Ureter (tissue), 1 donor: Measurements from ENCODE around the gene PLEKHG4B. TPM values are rescaled to one million over a fixed set of nuclear protein-coding genes. Genes with fewer than 3 reads are reported as not detected.
"Not testable (repeated sequence)": the region's sequence is repeated elsewhere in the genome, so short reads cannot be mapped to it uniquely, and the experiment has no call there.

Source experiments
- DNase-seq: peaks from one replicate; pipeline ENCODE4 v3.0.0-alpha.2; 2020; ENCODE audit warnings: low spot score
- total RNA-seq: library from RNA; stranded (reverse); gene quantifications from one replicate; pipeline ENCODE4 v1.2.4, GENCODE V29; 2023
- donor health status: DM: yes; HTN: yes; CAD: no.

Gene PLEKHG4B
- total RNA-seq, 1 donor from 2014 or later: 9.5 TPM

DNA sequence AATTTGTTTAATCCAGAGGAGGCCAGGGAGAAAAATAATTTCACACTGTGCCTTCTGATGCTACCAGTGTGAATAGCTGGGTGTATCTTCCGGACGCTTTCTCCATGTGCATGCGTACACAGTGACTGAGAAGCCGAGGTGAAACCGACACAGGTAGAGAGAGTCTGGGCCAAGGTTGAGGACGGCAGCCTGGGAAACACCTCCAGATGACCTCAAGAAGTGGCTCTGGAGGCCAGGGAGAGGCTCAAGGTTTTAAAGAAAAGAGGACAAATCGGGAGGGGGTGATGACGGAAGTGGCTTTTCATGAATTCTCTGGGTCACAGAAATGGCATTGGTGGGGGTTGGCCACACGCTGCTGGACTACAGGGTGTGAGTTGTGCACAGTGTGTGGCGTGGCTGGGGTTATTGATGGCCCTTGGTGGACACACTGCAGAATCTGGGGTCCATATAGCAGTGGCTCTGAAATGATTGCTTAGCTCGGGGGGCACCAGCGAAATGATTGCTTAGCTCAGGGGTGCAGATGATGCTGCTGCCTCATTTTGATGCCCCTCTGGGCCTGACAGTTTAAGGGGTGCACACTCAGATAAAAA is 65.3 kb downstream of the PLEKHG4B start:
- peak; percentile 32 for DNase-seq

DNA sequence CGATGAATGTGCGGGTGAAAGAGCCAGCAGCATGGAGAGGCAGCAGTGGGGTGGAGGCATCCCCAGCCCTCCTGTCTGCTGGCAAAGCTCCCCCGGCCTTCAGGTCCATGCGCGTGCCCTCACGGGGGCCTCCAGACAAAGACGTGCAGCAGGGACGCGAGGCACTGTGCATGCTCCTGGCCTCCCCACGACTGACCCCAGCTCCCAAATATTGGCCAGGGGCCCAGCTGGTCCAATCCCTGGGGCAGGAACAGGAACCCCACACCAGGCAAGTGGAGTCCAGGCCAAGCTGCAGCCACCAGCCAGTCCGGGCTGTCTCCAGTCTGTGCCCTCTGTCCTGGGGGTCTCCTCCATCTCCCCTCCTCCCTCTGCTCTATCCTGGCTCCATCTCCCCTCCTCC is 65.8 kb downstream of the PLEKHG4B start:
- no peak for DNase-seq

DNA sequence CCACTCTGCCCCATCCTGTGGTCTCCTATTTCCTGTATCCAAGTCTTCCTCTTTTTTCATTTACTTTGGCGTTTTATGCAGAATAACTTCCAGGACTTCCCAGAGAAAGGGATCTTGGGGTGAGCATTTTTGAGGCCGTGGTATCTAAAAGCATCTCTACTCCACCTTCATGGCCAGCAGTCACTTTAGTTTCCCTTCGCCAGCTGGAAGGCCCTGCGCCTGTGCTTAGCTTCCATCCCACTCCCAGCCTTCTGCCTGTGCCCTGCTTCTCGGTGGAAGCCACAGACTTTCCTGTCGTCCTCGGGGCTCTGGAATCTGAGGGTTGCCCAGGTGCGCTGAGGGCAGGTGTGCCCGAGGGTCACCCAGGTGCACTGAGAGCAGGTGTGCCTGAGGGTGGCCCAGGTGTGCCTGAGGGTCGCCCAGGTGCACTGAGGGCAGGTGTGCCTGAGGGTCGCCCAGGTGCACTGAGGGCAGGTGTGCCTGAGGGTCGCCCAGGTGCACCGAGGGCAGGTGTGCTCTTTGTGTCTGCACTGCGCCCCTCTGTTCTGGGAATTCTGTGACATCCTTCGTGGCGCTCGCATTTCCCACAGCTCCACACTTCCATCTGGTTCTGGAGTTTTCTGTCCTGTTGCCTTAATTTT is 67.0 kb downstream of the PLEKHG4B start:
- no peak for DNase-seq

DNA sequence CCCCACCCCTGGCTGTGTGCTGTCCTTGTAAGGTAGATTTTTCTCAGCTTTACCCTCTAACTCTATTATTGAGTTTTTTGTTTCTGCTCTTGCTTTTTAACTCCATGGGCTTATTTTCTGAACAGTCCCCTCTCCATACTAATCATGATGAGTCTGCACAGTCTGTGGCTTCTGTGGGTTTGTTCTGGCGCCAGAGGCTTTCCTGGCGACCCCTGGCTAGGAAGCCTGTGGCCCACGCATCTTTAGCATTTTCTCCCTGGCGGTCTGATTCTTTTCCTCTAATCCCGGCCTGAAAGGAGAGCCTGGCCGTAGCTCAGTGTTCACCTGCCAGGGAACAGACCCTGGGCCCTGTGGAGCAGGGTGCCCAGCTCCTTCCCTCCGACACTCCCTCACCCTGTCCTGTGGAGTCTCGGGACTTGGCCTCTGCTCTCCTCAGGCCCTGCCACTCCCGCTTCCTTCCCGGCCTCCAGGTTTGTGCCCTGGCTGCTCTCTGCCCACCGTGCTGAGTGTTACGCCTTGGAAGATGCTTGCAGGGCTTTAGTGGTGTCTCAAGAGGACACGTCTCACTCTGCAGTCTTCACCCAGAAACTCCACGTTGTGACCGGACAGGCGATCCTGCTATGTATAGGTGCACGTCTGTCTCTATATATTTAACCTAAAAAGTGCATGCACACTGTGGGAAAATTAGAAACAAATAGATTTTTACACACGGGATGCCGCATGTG is 67.6 kb downstream of the PLEKHG4B start:
- DNase-seq: no peak

DNA sequence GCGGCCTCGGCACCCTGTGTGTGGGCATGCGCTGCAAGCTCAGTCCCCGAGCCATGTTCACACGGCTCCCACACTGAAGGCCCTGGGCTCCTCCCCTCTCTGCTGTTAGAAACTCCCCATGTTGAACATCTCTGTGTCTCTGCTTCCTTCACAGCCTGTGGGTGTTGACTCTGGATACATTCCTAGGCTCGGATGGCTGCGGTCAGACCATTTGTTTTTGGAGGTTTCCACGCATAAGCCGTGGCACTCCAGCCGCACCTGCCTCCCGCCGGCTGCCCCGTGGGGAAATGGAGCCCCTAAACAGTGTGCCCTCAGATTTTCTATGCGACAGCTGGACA is 68.2 kb downstream of the PLEKHG4B start:
- no peak for DNase-seq

DNA sequence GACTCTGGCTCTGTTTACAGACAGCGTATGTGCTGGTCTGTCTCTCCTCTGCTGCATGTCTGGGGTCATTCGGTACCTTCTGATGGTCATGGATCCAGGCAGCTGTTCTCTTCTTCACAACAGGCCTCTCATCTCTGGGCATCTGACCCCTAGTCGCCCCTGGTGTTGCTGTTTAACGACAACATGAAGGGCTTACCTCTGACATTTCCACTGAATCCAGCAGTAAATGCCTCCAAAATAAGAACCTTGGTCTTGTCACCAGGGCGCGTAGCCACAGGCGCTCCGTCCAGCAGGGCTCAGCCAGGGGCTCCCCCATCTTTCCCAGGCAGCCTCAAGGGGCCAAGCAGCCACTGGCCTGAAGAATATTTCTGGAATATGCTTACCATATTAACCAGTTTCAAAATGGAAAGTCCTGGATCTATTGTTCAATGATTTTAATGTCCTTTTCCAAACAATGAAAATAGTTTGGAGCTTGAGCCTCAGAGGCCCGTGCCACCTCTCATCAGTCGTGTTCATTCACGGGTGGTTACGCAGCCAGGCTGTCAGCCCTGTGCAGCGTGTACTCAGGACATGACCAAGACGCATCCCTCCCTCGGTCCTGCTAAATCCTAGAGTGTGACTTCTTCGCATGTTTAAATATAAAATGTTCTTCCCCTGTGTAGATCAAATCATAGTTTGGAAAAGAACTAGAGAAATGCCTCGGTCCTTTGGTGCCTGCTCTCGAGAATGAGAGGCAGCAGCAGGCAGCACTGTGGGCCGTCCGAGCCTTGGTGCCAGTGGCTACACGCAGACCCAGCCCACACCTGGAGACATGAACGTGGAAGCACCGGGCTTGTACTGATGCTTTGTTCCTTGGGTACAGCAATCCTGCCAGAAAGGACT is 69.2 kb downstream of the PLEKHG4B start:
- no peak for DNase-seq

DNA sequence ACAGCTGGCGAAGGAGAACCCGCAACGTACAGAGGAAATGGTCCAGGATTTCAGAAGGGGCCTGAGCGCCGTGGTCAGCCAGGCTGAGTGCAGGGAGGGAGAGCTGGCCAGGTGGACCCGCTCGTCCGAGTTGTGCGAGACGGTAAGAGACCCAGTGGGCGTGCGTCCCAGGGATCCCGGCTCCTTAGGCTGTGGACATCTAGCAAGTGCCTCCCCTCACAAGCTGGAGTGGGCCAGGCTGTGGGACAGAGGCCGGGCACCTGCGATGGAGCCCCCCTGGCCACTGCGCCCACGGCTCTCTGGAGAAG is 69.8 kb downstream of the PLEKHG4B start:
- DNase-seq: no peak

DNA sequence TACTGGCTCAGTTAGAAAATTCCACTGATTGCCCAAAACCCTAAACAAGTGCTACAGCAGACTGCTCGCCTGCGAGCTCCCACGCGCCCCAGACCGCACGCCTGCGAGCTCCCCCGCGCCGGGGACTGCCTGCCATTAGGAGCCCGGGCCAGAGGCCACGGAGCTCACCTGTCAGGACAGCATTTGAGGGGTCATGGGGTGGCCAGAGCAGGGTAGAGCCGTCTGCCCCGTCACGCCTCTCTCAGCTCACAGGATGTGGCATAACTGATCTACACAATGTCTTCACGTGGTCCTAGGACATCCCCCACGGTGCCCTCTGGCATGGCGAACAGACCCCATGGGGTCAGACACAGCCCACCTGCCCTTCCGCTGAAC is 70.2 kb downstream of the PLEKHG4B start:
- no peak for DNase-seq

DNA sequence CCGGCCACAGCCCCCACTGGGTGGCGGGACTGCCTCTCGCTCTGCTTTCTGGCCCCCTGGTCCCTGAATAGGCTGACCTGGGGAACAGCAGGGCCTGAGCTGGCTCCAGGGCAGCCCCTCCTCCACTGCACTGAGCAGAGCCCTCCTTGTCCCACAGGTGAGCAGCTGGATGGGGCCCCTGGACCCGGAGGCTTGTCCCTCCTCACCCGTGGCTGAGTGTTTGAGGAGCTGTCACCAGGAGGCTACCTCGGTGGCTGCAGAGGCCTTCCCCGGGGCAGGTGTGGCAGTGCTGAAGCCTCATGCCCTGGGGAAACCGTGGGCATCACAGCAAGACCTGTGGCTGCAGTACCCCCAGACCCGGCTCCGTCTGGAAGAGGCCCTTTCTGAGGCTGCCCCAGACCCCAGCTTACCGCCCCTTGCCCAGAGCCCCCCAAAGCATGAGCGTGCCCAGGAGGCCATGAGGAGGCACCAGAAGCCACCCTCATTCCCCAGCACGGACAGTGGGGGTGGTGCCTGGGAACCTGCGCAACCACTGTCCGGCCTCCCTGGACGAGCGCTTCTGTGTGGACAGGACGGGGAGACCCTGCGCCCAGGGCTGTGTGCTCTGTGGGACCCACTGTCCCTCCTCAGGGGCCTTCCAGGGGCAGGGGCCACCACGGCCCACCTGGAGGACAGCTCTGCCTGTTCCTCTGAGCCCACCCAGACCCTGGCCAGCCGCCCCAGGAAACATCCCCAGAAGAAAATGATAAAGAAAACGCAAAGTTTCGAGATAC is 70.8 kb downstream of the PLEKHG4B start:
- no peak for DNase-seq

DNA sequence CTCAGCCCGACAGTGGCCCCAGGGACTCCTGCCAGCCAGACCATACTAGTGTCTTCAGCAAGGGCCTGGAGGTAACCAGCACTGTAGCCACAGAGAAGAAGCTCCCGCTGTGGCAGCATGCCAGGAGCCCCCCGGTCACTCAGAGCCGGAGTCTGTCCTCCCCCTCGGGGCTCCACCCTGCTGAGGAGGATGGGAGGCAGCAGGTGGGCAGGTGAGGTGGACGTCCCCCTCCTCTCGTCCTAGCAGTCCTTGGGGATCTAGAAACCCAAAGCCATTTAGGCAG is 71.3 kb downstream of the PLEKHG4B start:
- DNase-seq: no peak

DNA sequence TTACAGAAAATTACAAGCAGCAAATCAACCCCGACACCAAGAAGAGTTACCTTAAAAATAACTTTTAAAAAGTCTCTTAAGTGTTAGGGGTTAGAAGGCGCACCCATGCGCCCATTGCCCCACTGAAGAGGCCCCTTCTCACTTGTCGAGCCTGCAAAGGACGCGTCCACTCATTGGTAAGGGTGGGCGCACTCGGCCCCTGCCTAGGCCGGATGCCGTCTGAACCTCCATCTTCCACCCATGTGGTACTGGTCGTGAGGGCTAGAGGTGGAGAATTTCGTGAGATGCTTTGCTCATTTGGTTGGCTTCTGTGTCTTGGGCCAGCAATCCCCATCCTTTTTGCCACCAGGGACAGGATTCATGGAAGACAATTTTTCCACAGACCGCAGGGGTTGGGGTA is 71.9 kb downstream of the PLEKHG4B start:
- DNase-seq: no peak

DNA sequence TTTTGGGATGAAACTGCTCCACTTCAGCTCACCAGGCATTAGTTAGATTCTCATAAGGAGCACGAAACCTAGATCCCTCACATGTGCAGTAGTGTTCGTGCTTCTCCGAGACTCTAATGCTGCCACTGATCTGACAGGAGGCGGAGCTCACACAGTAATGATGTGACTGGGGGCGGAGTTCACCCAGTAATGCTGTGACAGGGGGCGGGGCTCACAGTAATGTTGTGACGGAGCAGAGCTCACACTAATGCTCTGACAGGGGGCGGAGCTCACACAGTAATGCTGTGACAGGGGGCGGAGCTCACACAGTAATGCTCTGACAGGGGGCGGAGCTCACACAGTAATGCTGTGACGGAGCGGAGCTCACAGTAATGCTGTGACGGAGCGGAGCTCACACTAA is 72.3 kb downstream of the PLEKHG4B start:
- DNase-seq: no peak

DNA sequence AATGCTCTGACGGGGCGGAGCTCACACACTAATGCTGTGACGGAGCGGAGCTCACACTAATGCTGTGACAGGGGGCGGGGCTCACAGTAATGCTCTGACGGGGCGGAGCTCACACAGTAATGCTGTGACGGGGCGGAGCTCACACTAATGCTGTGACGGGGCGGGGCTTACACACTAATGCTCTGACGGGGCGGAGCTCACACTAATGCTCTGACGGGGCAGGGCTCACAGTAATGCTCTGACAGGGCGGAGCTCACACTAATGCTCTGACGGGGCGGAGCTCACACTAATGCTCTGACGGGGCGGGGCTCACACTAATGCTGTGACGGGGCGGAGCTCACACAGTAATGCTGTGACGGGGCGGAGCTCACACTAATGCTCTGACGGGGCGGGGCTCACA is 72.8 kb downstream of the PLEKHG4B start:
- DNase-seq: not testable (repeated sequence)

DNA sequence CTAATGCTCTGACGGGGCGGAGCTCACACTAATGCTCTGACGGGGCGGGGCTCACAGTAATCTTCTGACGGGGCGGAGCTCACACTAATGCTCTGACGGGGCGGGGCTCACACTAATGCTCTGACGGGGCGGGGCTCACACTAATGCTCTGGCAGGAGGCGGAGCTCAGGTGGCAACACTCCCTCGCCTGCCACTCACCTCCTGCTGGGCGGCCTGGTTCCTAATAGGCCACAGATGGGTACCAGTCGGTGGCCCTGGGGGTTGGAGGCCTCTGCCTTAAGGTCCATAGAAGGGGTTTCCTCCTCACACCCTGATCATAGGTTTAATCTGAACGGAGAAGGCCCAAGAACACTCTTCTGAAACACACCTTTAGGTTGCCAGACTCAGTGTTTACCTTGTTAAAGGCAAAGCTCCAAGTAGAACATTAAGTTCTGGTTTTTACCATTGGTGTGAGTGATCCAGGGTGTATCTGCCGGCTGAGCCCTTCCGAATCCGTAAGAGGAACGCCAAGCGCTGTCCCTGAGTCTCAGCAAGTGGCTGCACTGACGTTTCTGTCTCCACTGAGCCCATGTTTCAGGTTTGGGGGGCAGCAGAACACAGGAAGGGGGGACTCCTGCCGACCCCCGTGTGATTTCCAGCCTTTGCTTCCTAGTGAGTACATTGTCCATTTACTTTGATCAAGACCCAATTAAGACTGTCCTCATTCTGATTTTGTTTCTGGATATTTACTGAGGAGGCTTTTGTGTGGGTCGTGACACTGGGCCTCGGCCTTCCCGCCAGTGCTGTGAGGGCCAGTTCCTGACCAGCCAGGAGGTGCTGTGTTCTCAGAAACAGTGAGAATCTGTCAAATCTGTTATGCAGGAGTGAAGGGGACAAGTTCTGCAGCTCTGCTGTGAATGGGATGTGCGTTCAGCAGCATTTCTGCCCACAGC is 74.7 kb downstream of the PLEKHG4B start:
- no peak for DNase-seq

DNA sequence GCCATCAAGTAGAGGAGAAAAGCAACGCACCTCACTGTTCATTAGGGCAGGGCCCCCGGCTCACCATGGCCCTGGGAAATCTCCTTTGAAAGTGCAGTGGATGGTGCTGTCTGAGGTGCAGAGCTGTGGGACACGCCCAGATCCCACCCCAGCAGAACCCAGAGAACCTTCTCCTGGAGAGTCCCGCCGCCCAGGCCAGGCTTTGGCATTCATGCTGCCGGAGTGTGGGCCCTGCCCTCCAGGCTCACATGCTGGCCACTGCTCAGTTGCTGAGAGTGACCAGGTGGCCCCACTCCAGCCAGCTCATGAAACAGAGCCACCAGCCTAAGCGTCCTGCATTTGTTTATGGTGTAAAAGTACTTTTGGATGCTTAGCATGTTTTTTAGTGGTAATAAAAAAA is 75.5 kb downstream of the PLEKHG4B start:
- no peak for DNase-seq

DNA sequence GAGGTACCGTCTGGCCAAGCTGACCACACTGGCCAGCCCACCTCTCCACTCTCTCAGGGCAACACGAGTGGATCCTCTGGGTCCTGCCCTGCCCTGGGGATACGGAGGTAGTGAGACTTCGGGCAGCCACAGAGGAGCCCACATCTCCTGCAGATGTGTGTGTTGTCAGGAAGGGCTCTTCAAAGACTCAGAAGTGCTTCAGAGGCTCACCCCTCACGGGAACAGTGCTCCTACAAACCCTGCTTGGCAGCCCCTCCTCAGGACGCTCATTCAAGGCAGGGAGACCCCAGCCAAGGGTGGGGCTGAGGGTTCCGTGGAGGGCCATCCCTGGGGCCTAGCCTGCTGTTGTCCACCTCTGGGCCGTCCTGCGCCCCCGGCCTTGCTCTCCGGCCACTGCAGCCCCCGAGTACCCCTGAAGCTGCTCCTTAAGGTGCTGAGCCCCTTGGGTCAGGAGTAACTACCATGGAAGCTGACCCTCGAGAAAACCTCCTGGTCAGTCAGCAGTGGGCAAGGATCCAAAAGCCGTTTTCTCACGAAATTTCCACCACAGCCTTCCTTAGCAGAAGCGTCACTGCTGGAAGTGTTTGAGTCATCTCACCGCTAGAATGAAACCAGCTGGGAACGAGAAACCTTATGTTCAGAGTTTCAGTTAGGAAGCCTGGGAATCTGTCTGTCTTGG is 76.2 kb downstream of the PLEKHG4B start:
- DNase-seq: no peak

DNA sequence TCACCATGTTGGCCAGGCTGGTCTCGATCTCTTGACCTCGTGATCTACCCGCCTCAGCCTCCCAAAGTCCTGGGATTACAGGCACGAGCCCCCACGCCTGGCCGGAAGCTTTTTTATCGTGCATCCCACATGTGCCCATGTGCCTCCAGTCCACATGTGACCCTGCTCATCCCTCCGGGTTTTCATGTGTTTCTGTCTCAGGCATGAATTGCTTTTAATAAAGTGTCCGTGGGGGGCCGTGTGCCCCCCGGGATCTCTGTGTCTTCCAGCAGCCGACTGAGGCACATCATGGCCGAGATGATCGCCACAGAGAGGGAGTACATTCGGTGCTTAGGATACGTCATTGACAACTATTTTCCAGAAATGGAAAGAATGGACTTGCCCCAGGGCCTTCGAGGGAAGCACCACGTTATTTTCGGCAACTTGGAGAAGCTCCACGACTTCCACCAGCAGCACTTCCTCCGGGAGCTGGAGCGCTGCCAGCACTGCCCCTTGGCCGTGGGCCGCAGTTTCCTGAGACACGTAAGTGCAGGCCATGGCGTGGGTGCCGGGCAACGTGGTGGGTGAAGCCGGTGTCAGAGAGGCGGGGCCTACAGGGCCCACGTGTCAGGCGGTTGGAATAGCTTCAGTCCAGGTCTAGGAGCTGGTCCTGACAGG is 77.2 kb downstream of the PLEKHG4B start:
- no peak for DNase-seq

DNA sequence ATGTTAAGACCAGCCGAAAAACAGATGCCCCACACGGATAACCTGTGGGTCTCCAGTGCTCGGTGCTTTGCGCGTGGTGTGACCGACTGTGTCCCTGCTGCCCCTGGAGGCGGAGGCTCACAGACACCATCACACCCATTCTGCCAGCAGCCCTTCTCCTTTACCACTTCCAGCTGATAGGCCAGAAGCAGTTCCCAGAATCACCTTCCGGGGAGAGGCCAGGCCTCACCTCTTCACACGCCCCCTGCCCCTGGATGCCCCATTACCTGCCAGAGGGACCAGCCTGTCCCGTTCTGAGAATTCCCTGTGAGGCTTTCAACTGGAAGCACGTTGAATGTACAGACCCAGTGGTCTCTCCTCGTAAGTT is 77.7 kb downstream of the PLEKHG4B start:
- no peak for DNase-seq

DNA sequence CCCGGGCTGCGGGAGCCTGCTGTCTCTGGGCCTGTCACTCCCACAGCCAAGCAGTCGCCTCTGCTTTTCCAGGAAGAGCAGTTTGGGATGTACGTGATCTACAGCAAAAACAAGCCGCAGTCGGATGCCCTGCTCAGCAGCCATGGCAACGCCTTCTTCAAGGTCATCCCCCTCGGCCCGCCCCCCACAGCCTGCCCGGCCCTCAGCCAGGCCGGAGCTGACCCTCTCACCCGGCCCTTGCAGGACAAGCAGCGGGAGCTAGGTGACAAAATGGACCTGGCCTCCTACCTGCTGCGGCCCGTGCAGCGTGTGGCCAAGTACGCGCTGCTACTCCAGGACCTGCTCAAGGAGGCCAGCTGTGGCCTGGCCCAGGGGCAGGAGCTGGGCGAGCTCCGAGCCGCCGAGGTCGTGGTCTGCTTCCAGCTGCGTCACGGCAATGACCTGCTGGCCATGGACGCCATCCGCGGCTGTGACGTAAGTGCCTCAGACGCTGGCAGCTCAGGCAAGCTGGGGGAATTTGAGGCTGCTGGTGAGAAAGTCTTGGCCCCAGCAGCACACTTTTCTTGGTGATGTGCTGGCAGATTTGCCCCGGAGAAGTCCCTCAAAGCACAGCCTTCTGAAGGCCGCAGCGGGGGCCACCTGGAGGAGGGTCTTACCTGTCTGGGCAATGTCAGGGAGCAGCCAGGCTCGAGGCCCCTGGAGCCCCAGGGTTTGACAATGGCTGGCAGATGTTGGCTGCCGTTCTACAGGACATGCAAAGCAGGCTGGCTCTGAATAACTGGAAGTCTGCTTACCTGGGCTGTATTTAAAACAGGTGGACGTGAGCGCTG is 79.2 kb downstream of the PLEKHG4B start:
- no peak for DNase-seq
